ENCODE data around the gene KLHL26. TPM values are rescaled to one million over a fixed set of nuclear protein-coding genes. Genes with fewer than 3 reads are reported as not detected.

Gene KLHL26
- total and polyA plus RNA-seq, 12 donors = 3.4 to 8.2 (median 6.3) TPM

DNA sequence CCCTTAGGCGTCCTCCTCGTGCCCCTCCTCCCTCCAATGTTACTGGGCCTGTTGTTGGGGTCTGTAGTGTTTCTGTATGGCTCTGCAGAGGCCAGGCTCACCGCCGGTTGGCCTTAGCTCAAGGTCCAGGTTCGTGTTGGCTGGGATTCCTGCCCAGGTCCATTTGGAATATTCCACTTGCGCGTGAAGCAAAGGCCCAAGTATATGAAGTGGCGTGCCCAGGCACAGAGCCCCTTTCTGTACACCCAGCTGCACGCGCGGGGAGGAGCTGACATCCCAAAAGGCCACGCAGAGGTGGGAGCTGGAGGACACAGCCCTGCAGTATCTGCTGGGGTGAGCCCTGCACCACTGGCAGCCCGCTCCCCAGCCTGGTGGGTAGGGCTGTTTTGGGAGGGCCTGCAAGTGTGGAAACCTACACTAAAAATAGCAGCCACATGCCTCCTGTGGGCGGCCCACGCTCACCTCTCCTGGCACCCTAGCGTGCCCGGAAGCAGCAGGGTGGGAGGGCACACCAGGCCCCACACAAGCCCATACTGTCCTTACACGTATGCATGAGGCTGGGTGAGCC, 76.8 kb downstream of the KLHL26 start:
- TF ChIP-seq, protein P1, sequence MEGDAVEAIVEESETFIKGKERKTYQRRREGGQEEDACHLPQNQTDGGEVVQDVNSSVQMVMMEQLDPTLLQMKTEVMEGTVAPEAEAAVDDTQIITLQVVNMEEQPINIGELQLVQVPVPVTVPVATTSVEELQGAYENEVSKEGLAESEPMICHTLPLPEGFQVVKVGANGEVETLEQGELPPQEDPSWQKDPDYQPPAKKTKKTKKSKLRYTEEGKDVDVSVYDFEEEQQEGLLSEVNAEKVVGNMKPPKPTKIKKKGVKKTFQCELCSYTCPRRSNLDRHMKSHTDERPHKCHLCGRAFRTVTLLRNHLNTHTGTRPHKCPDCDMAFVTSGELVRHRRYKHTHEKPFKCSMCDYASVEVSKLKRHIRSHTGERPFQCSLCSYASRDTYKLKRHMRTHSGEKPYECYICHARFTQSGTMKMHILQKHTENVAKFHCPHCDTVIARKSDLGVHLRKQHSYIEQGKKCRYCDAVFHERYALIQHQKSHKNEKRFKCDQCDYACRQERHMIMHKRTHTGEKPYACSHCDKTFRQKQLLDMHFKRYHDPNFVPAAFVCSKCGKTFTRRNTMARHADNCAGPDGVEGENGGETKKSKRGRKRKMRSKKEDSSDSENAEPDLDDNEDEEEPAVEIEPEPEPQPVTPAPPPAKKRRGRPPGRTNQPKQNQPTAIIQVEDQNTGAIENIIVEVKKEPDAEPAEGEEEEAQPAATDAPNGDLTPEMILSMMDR (IDR thresholded peaks at IDR 0.05) = no peak
- Histone ChIP-seq H3K36me3 (no peaks in the 10 kb centered on the region), H3K27me3 (no peaks in the 10 kb centered on the region), H3K9me3 (no peaks in the 10 kb centered on the region), H3K4me3 (no peak overlapping the region), H3K27ac (no peak overlapping the region), H3K4me1 (peaks cover 0 to 51% (median 20%) of the 10 kb centered on the region in 9 donors)
- ATAC-seq = peak in 3 of 8 donors; percentile 17 to 45 (median 28)
- DNase-seq = no peak
- intact Hi-C loops (cut with DNase I) = no loop called here
- WGBS, 2 donors = 61 to 75% methylated on average over 18 of the region's 18 CpGs

DNA sequence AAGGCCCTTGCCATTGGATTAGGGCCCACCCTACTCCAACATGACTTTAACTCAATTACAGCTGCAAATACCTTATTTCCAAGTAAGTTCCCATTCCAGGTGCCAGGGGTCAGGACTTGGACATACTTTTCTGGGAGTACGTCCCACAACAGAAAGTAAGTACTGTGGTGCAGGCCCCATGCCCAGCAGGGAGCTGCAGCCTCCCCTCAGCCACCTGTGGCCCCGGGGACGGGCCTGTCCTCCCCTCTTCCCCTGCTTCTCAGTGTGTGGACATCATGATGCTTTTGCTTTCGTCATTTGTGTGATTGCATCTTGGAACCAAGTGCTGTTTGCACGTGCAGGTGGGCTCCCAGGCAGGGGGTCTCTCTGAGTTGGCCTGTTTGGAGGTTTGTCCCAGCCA, 78.6 kb downstream of the KLHL26 start:
- TF ChIP-seq, protein P1 (IDR thresholded peaks at IDR 0.05) = no peak
- WGBS, 2 donors = 87 to 89% methylated on average over 5 of the region's 5 CpGs
- no peaks in the 10 kb centered on the region for H3K9me3 ChIP-seq
- no peaks in the 10 kb centered on the region for H3K27me3 ChIP-seq
- peaks cover 0 to 51% (median 13%) of the 10 kb centered on the region in 9 donors for H3K4me1 ChIP-seq
- intact Hi-C loops (cut with DNase I) = no loop called here
- H3K4me3 ChIP-seq = no peak overlapping the region
- ATAC-seq (no peak), DNase-seq (no peak)
- H3K27ac ChIP-seq = no peak overlapping the region
- no peaks in the 10 kb centered on the region for H3K36me3 ChIP-seq

DNA sequence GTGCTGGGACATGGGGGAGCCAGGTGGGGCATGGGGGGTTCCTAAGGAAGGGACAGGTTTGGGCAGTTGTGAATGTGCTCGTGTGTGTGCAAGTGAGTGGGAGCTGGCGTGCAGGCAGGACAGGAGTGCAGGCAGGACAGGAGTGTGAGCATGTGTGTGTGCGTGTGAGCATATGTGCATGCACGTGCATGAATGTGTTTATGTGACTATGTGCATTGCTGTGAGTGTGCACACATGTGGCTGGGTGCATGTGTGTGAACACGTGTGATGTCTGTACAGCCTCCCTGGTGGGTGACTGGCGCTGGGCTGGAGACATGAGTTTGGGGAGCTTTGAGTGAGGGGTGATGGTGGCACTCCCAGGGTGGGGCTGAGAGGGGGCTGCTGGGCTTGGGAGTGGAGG, 80.0 kb downstream of the KLHL26 start:
- 94 to 96% methylated on average over 6 of the region's 6 CpGs for WGBS, 2 donors
- no peaks in the 10 kb centered on the region for H3K36me3 ChIP-seq
- H3K9me3 ChIP-seq = no peaks in the 10 kb centered on the region
- ATAC-seq (no peak), DNase-seq (no peak)
- H3K27ac ChIP-seq = no peak overlapping the region
- H3K4me1 ChIP-seq = peaks cover 0 to 39% (median 11%) of the 10 kb centered on the region in 9 donors
- intact Hi-C loops (cut with DNase I) = no loop called here
- H3K27me3 ChIP-seq = no peaks in the 10 kb centered on the region
- no peak overlapping the region for H3K4me3 ChIP-seq
- TF ChIP-seq, protein P1 (IDR thresholded peaks at IDR 0.05) = no peak

DNA sequence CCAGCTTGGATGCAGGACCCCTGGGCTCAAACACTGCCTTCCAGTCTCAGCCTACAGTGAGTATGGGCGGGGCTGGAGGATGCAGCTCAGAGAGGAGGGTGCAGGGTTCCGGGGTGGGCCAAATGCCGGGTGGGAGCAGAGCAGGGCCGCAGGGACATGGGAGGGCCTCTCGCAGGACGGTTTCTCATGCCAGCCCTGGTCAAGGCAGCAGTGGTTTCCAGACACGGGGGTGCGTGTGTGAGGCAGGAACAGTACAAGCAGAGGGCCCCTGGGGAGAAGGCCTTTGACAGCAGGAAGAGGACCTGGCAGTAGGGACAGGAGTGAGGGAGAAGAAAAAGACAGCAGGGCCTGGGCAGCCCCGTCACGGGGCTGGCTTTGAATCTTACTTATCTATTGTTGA, 80.8 kb downstream of the KLHL26 start:
- H3K27me3 ChIP-seq = no peaks in the 10 kb centered on the region
- intact Hi-C loops (cut with DNase I) = no loop called here
- H3K27ac ChIP-seq = no peak overlapping the region
- WGBS, 2 donors = 65 to 78% methylated on average over 10 of the region's 10 CpGs
- ATAC-seq = no peak
- TF ChIP-seq, protein P1 (IDR thresholded peaks at IDR 0.05) = no peak
- peaks cover 0 to 6% (median 0%) of the 10 kb centered on the region in 9 donors for H3K36me3 ChIP-seq
- no peak for DNase-seq
- no peaks in the 10 kb centered on the region for H3K9me3 ChIP-seq
- H3K4me1 ChIP-seq = peaks cover 0 to 38% (median 11%) of the 10 kb centered on the region in 9 donors
- H3K4me3 ChIP-seq = no peak overlapping the region
